H9 (cell line): ENCODE data around the gene SORCS2. TPM values are rescaled to one million over a fixed set of nuclear protein-coding genes. Genes with fewer than 3 reads are reported as not detected.

Experiments used
- DNase-seq: peaks from one replicate; pipeline ENCODE4 v3.0.0-alpha.2; 2017
- H2AFZ ChIP-seq: one replicate; pipeline ENCODE4 v1.6.1; 2013; ENCODE audit warnings: mild to moderate bottlenecking, low read length, control low read depth, moderate library complexity
- H2AK5ac ChIP-seq: 2 replicates; pipeline ENCODE4 v1.6.1; 2013; ENCODE audit warnings: low read length, control low read depth, mixed read lengths; ENCODE audit not compliant: insufficient read length
- H2BK120ac ChIP-seq: one replicate; pipeline ENCODE4 v1.6.1; 2013; ENCODE audit warnings: low read depth, mild to moderate bottlenecking, low read length, control low read depth, inconsistent platforms; ENCODE audit not compliant: poor library complexity, severe bottlenecking
- H2BK12ac ChIP-seq: 2 replicates; pipeline ENCODE4 v1.6.1; 2013; ENCODE audit warnings: low read length, control low read depth, mixed read lengths, low read depth; ENCODE audit not compliant: insufficient read length
- H2BK15ac ChIP-seq: 2 replicates; pipeline ENCODE4 v1.6.1; 2013; ENCODE audit warnings: low read depth, low read length, control low read depth
- H2BK20ac ChIP-seq: one replicate; pipeline ENCODE4 v1.6.1; 2013; ENCODE audit warnings: low read depth, mild to moderate bottlenecking, low read length, control low read depth, inconsistent platforms; ENCODE audit not compliant: poor library complexity, severe bottlenecking
- H2BK5ac ChIP-seq: 2 replicates; pipeline ENCODE4 v1.6.1; 2013; ENCODE audit warnings: low read length, control low read depth, mixed read lengths; ENCODE audit not compliant: insufficient read length
- H3K14ac ChIP-seq: 2 replicates; pipeline ENCODE4 v1.6.1; 2013; ENCODE audit warnings: low read length, control low read depth; ENCODE audit not compliant: insufficient read depth
- H3K18ac ChIP-seq: 2 replicates; pipeline ENCODE4 v1.6.1; 2013; ENCODE audit warnings: low read depth, mild to moderate bottlenecking, mixed read lengths, low read length, control low read depth; ENCODE audit not compliant: insufficient read length
- H3K23ac ChIP-seq: 2 replicates; pipeline ENCODE4 v1.6.1; 2013; ENCODE audit warnings: low read length, control low read depth, mixed read lengths, low read depth; ENCODE audit not compliant: insufficient read length
- H3K23me2 ChIP-seq: 2 replicates; pipeline ENCODE4 v1.6.1; 2013; ENCODE audit warnings: low read depth, mild to moderate bottlenecking, mixed read lengths, low read length, control low read depth; ENCODE audit not compliant: insufficient read length, poor library complexity, severe bottlenecking
- H3K27ac ChIP-seq: 2 replicates; pipeline ENCODE4 v1.5.1; 2013; ENCODE audit warnings: low read length, control low read depth, mixed read lengths, low read depth; ENCODE audit not compliant: insufficient read length
- H3K27me3 ChIP-seq: 2 replicates; pipeline ENCODE4 v1.6.1; 2013; ENCODE audit warnings: low read length, control low read depth, inconsistent platforms; ENCODE audit not compliant: insufficient read depth
- H3K4ac ChIP-seq: 2 replicates; pipeline ENCODE4 v1.6.1; 2013; ENCODE audit warnings: low read depth, mild to moderate bottlenecking, control low read depth, inconsistent platforms, low read length, moderate library complexity
- H3K4me1 ChIP-seq: 2 replicates; pipeline ENCODE4 v1.6.1; 2013; ENCODE audit warnings: low read length, control low read depth, inconsistent platforms; ENCODE audit not compliant: insufficient read depth
- H3K4me2 ChIP-seq: 2 replicates; pipeline ENCODE4 v1.6.1; 2013; ENCODE audit warnings: low read length, control low read depth, mixed read lengths; ENCODE audit not compliant: insufficient read length, insufficient read depth
- H3K56ac ChIP-seq: 2 replicates; pipeline ENCODE4 v1.6.1; 2013; ENCODE audit warnings: low read depth, mild to moderate bottlenecking, mixed read lengths, low read length, control low read depth; ENCODE audit not compliant: insufficient read length
- H3K79me1 ChIP-seq: 2 replicates; pipeline ENCODE4 v1.6.1; 2013; ENCODE audit warnings: low read depth, mild to moderate bottlenecking, moderate library complexity, low read length, control low read depth, inconsistent platforms; ENCODE audit not compliant: insufficient read depth, poor library complexity, severe bottlenecking
- H3K79me2 ChIP-seq: 2 replicates; pipeline ENCODE4 v1.6.1; 2013; ENCODE audit warnings: low read length, control low read depth, inconsistent platforms; ENCODE audit not compliant: insufficient read depth
- H3K9ac ChIP-seq: 2 replicates; pipeline ENCODE4 v1.6.1; 2013; ENCODE audit warnings: low read length, control low read depth, mixed read lengths; ENCODE audit not compliant: insufficient read length; ENCODE audit errors: extremely low read depth
- H3K9me3 ChIP-seq: one replicate; pipeline ENCODE4 v1.6.1; 2013; ENCODE audit warnings: low read depth, low read length, inconsistent platforms; ENCODE audit not compliant: control insufficient read depth
- H3T11ph ChIP-seq: one replicate; pipeline ENCODE4 v1.6.1; 2013; ENCODE audit warnings: mild to moderate bottlenecking, low read length, control low read depth, inconsistent platforms
- H4K20me1 ChIP-seq: one replicate; pipeline ENCODE4 v1.6.1; 2013; ENCODE audit not compliant: control insufficient read depth, insufficient read length, insufficient read depth
- H4K5ac ChIP-seq: 2 replicates; pipeline ENCODE4 v1.6.1; 2013; ENCODE audit warnings: low read depth, mild to moderate bottlenecking, mixed read lengths, low read length, control low read depth; ENCODE audit not compliant: insufficient read length
- H4K8ac ChIP-seq: replicated peaks from 2 replicates; pipeline ENCODE4 v1.6.1; 2013; ENCODE audit warnings: low read length, control low read depth, mixed read lengths, low read depth; ENCODE audit not compliant: insufficient read length
- H4K91ac ChIP-seq: 2 replicates; pipeline ENCODE4 v1.6.1; 2013; ENCODE audit warnings: low read depth, mild to moderate bottlenecking, moderate library complexity, mixed read lengths, low read length, control low read depth; ENCODE audit not compliant: insufficient read length
- H3K27ac Mint-ChIP-seq, 3 experiments: 2 replicates in 2 of 3; 3 replicates in 1 of 3; pipeline ENCODE4 v1.8.0; 2020 to 2021; ENCODE audit warnings: mixed read lengths in 3 of 3, mild to moderate bottlenecking in 1 of 3, moderate library complexity in 1 of 3
- H3K27me3 Mint-ChIP-seq: 2 replicates; pipeline ENCODE4 v1.8.0; 2021; ENCODE audit warnings: low read depth, mild to moderate bottlenecking, moderate library complexity, mixed read lengths
- H3K36me3 Mint-ChIP-seq, 3 experiments: 2 replicates in 2 of 3; 3 replicates in 1 of 3; pipeline ENCODE4 v1.8.0; 2020 to 2021; ENCODE audit warnings: low read depth in 3 of 3, mixed read lengths in 3 of 3; ENCODE audit not compliant: insufficient read depth in 1 of 3
- H3K4me1 Mint-ChIP-seq, 2 experiments: 2 replicates each; pipeline ENCODE4 v1.8.0; 2020; ENCODE audit warnings: mixed read lengths in 2 of 2
- H3K4me3 Mint-ChIP-seq, 2 experiments: 2 replicates in 1 of 2; 3 replicates in 1 of 2; pipeline ENCODE4 v1.8.0; 2020 to 2021; ENCODE audit warnings: mild to moderate bottlenecking in 2 of 2, mixed read lengths in 2 of 2, moderate library complexity in 1 of 2
- H3K9me3 Mint-ChIP-seq, 2 experiments: 2 replicates in 1 of 2; 3 replicates in 1 of 2; pipeline ENCODE4 v1.8.0; 2020; ENCODE audit warnings: mild to moderate bottlenecking in 2 of 2, mixed read lengths in 2 of 2, moderate library complexity in 1 of 2
- WGBS: extraction: QIAGEN DNeasy Blood & Tissue Kit; methylation state at CpG from one replicate; pipeline ENCODE4 v1.1.7; 2013; ENCODE audit warnings: missing lambda C conversion rate, low lambda C conversion rate, mixed read lengths; ENCODE audit not compliant: insufficient read length; ENCODE audit errors: extremely low coverage; 5-methylcytosine and 5-hydroxymethylcytosine counted together
- total RNA-seq: library from RNA; stranded (reverse); gene quantifications from 2 replicates; pipeline ENCODE4 v1.2.1, GENCODE V29; 2021
- TF ChIP-seq, protein P1 (sequence below): fragments of 200-600 bp; sonication (generic); conservative IDR thresholded peaks from 3 replicates; pipeline ENCODE4 v1.8.0; 2021; ENCODE audit warnings: antibody characterized with exemption, mild to moderate bottlenecking

The SORCS2 gene
- total RNA-seq, 1 experiment from 2014 or later = 0.57 TPM

DNA sequence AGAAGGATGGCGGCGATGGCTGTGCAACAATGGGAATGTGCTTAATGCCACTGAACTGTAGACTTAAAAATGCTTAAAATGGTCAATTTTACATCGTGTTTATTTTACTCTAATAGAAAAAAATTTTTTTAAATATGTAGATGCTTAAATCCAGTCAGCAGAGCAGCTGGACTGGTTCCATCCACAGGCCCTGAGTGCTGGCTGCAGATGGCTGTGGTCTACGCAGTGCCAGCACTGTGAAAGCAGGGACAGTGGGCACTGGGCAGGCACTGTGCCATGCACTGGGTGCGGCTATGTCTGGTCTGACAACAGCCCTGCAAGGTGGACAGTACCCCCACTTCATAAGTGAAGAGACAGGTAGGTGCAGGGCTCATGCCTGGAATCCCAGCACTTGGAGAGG lies 572.1 kb downstream of the SORCS2 start:
- Histone ChIP-seq H3K56ac (no peak overlapping the region), H2BK5ac (no peak overlapping the region), H4K20me1 (no peaks in the 10 kb centered on the region), H3K9ac (no peak overlapping the region), H4K5ac (no peak overlapping the region), H2BK12ac (no peak overlapping the region), H3K23me2 (no peaks in the 10 kb centered on the region), H3K23ac (no peak overlapping the region), H3K79me2 (no peaks in the 10 kb centered on the region), H3K14ac (no peak overlapping the region), H2BK20ac (no peak overlapping the region), H4K91ac (no peak overlapping the region), H2BK15ac (no peak overlapping the region), H3K4me1 (no peaks in the 10 kb centered on the region), H3K79me1 (no peaks in the 10 kb centered on the region), H2AK5ac (no peak overlapping the region), H3T11ph (no peak overlapping the region), H3K4ac (no peak overlapping the region), H3K27me3 (no peaks in the 10 kb centered on the region), H3K18ac (no peak overlapping the region), H3K9me3 (no peaks in the 10 kb centered on the region), H3K27ac (no peak overlapping the region), H4K8ac (no peak overlapping the region), H2AFZ (no peak overlapping the region), H3K4me2 (no peak overlapping the region), H2BK120ac (no peak overlapping the region)
- Mint-ChIP-seq H3K9me3 (no peaks in the 10 kb centered on the region), H3K27me3 (no peaks in the 10 kb centered on the region), H3K4me1 (peaks cover 10 to 16% of the 10 kb centered on the region in 2 experiments), H3K4me3 (no peak overlapping the region), H3K27ac (no peak overlapping the region), H3K36me3 (peaks cover 0 to 4% (median 4%) of the 10 kb centered on the region in 3 experiments; a peak in 2 of 7 replicates)
- TF ChIP-seq, protein P1, sequence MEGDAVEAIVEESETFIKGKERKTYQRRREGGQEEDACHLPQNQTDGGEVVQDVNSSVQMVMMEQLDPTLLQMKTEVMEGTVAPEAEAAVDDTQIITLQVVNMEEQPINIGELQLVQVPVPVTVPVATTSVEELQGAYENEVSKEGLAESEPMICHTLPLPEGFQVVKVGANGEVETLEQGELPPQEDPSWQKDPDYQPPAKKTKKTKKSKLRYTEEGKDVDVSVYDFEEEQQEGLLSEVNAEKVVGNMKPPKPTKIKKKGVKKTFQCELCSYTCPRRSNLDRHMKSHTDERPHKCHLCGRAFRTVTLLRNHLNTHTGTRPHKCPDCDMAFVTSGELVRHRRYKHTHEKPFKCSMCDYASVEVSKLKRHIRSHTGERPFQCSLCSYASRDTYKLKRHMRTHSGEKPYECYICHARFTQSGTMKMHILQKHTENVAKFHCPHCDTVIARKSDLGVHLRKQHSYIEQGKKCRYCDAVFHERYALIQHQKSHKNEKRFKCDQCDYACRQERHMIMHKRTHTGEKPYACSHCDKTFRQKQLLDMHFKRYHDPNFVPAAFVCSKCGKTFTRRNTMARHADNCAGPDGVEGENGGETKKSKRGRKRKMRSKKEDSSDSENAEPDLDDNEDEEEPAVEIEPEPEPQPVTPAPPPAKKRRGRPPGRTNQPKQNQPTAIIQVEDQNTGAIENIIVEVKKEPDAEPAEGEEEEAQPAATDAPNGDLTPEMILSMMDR = no peak
- DNase-seq = no peak
- WGBS = no CpG with 5 or more reads among the region's 5 CpGs
